ENCODE data around the gene IL16.
"Not testable (repeated sequence)": the region's sequence is repeated elsewhere in the genome, so short reads cannot be mapped to it uniquely, and the experiment has no call there.

IL16 gene

GRCh38 chr15:81322676-81323253 lies 126.1 kb downstream of the IL16 start:
- Mint-ChIP-seq H3K36me3 (no peaks in the 10 kb centered on the region), H3K9me3 (ENCODE audit: low read depth) (no peaks in the 10 kb centered on the region), H3K27me3 (no peaks in the 10 kb centered on the region), H3K4me1 (ENCODE audit: low read depth) (peaks cover 50% of the 10 kb centered on the region), H3K27ac (peak overlapping the region; percentile 68), H3K4me3 (peak overlapping the region; percentile 75)

GRCh38 chr15:81323559-81323943 lies 126.9 kb downstream of the IL16 start:
- Mint-ChIP-seq H3K27me3 (no peaks in the 10 kb centered on the region), H3K4me3 (peak overlapping the region; percentile 100), H3K4me1 (ENCODE audit: low read depth) (peaks cover 49% of the 10 kb centered on the region), H3K36me3 (no peaks in the 10 kb centered on the region), H3K27ac (peak overlapping the region; percentile 79), H3K9me3 (ENCODE audit: low read depth) (no peaks in the 10 kb centered on the region)

- Mint-ChIP-seq H3K27me3 (no peaks in the 10 kb centered on the region), H3K9me3 (ENCODE audit: low read depth) (no peaks in the 10 kb centered on the region), H3K36me3 (no peaks in the 10 kb centered on the region), H3K27ac (peak within 1 kb of the TSS; percentile 93), H3K4me1 (ENCODE audit: low read depth) (peaks cover 46% of the 10 kb centered on the region), H3K4me3 (peak within 1 kb of the TSS; percentile 100)
Observed at GRCh38 chr15:81323944-81324881, 127.5 kb downstream of the IL16 start, which contains the start of gene STARD5. TSS of gene STARD5 (minus strand) at chr15:81324141. CDS start at chr15:81324099, 42 bp downstream.

- H3K27ac Mint-ChIP-seq = no peak overlapping the region
Observed at GRCh38 chr15:81326466-81327212, 130.0 kb downstream of the IL16 start.

GRCh38 chr15:81327516-81327915 lies 130.8 kb downstream of the IL16 start:
- Mint-ChIP-seq H3K4me3 (no peak overlapping the region), H3K27me3 (no peaks in the 10 kb centered on the region), H3K36me3 (no peaks in the 10 kb centered on the region), H3K9me3 (ENCODE audit: low read depth) (no peaks in the 10 kb centered on the region), H3K27ac (no peak overlapping the region), H3K4me1 (ENCODE audit: low read depth) (peaks cover 43% of the 10 kb centered on the region)

More at GRCh38 chr15:81326466-81327212, 130.0 kb downstream of the IL16 start:
- Mint-ChIP-seq H3K9me3 (ENCODE audit: low read depth) (no peaks in the 10 kb centered on the region), H3K36me3 (no peaks in the 10 kb centered on the region), H3K4me3 (no peak overlapping the region), H3K4me1 (ENCODE audit: low read depth) (peaks cover 51% of the 10 kb centered on the region), H3K27me3 (no peaks in the 10 kb centered on the region)

GRCh38 chr15:81329446-81329845 lies 132.8 kb downstream of the IL16 start:
- Mint-ChIP-seq H3K4me3 (no peak overlapping the region), H3K4me1 (ENCODE audit: low read depth) (peaks cover 31% of the 10 kb centered on the region), H3K27ac (no peak overlapping the region), H3K36me3 (no peaks in the 10 kb centered on the region), H3K9me3 (ENCODE audit: low read depth) (no peaks in the 10 kb centered on the region), H3K27me3 (no peaks in the 10 kb centered on the region)

GRCh38 chr15:81330366-81331090 lies 133.8 kb downstream of the IL16 start:
- Mint-ChIP-seq H3K27ac (no peak overlapping the region), H3K9me3 (ENCODE audit: low read depth) (no peaks in the 10 kb centered on the region), H3K36me3 (no peaks in the 10 kb centered on the region), H3K4me1 (ENCODE audit: low read depth) (peaks cover 23% of the 10 kb centered on the region), H3K4me3 (peak overlapping the region; percentile 40), H3K27me3 (no peaks in the 10 kb centered on the region)

- not testable (repeated sequence) for H3K27ac Mint-ChIP-seq; H3K36me3 Mint-ChIP-seq; H3K27me3 Mint-ChIP-seq; H3K9me3 Mint-ChIP-seq (ENCODE audit: low read depth)
- H3K4me1 Mint-ChIP-seq (ENCODE audit: low read depth) = peaks cover 20% of the 10 kb centered on the region
- H3K4me3 Mint-ChIP-seq = peak overlapping the region; percentile 40
Observed at GRCh38 chr15:81331141-81331540, 134.5 kb downstream of the IL16 start.

GRCh38 chr15:81331600-81331999 lies 134.9 kb downstream of the IL16 start:
- H3K4me3 Mint-ChIP-seq = no peak overlapping the region
- no peaks in the 10 kb centered on the region for H3K36me3 Mint-ChIP-seq
- peaks cover 19% of the 10 kb centered on the region for H3K4me1 Mint-ChIP-seq (ENCODE audit: low read depth)
- H3K27me3 Mint-ChIP-seq = no peaks in the 10 kb centered on the region
- H3K9me3 Mint-ChIP-seq (ENCODE audit: low read depth) = no peaks in the 10 kb centered on the region
- no peak overlapping the region for H3K27ac Mint-ChIP-seq

- no peak overlapping the region for H3K27ac Mint-ChIP-seq
- no peaks in the 10 kb centered on the region for H3K27me3 Mint-ChIP-seq
- H3K4me3 Mint-ChIP-seq = no peak overlapping the region
- H3K4me1 Mint-ChIP-seq (ENCODE audit: low read depth) = peaks cover 17% of the 10 kb centered on the region
- no peaks in the 10 kb centered on the region for H3K9me3 Mint-ChIP-seq (ENCODE audit: low read depth)
- no peaks in the 10 kb centered on the region for H3K36me3 Mint-ChIP-seq
Observed at GRCh38 chr15:81332326-81332725, 135.6 kb downstream of the IL16 start.

GRCh38 chr15:81333363-81333762 lies 136.7 kb downstream of the IL16 start:
- no peaks in the 10 kb centered on the region for H3K9me3 Mint-ChIP-seq (ENCODE audit: low read depth)
- H3K27me3 Mint-ChIP-seq = no peaks in the 10 kb centered on the region
- no peak overlapping the region for H3K27ac Mint-ChIP-seq
- no peaks in the 10 kb centered on the region for H3K36me3 Mint-ChIP-seq
- no peak overlapping the region for H3K4me3 Mint-ChIP-seq
- peaks cover 12% of the 10 kb centered on the region for H3K4me1 Mint-ChIP-seq (ENCODE audit: low read depth)

- H3K36me3 Mint-ChIP-seq = no peaks in the 10 kb centered on the region
- H3K9me3 Mint-ChIP-seq (ENCODE audit: low read depth) = no peaks in the 10 kb centered on the region
- H3K4me1 Mint-ChIP-seq (ENCODE audit: low read depth) = peaks cover 12% of the 10 kb centered on the region
- no peak overlapping the region for H3K27ac Mint-ChIP-seq
- H3K4me3 Mint-ChIP-seq = no peak overlapping the region
- no peaks in the 10 kb centered on the region for H3K27me3 Mint-ChIP-seq
Observed at GRCh38 chr15:81334768-81335435, 138.2 kb downstream of the IL16 start.

GRCh38 chr15:81335631-81336030 lies 139.0 kb downstream of the IL16 start:
- H3K4me3 Mint-ChIP-seq = no peak overlapping the region
- no peaks in the 10 kb centered on the region for H3K27me3 Mint-ChIP-seq
- no peak overlapping the region for H3K27ac Mint-ChIP-seq
- H3K36me3 Mint-ChIP-seq = no peaks in the 10 kb centered on the region
- no peaks in the 10 kb centered on the region for H3K9me3 Mint-ChIP-seq (ENCODE audit: low read depth)
- H3K4me1 Mint-ChIP-seq (ENCODE audit: low read depth) = peaks cover 12% of the 10 kb centered on the region

GRCh38 chr15:81336568-81336967 lies 139.9 kb downstream of the IL16 start:
- Mint-ChIP-seq H3K4me1 (ENCODE audit: low read depth) (peaks cover 4% of the 10 kb centered on the region), H3K9me3 (ENCODE audit: low read depth) (no peaks in the 10 kb centered on the region), H3K4me3 (no peak overlapping the region), H3K27ac (no peak overlapping the region), H3K27me3 (no peaks in the 10 kb centered on the region), H3K36me3 (peaks cover 2% of the 10 kb centered on the region)
